ENCODE results near the gene RHEX. TPM values are rescaled to one million over a fixed set of nuclear protein-coding genes. Genes with fewer than 3 reads are reported as not detected.

The RHEX gene
- total RNA-seq, 1 experiment from 2014 or later = not detected

DNA sequence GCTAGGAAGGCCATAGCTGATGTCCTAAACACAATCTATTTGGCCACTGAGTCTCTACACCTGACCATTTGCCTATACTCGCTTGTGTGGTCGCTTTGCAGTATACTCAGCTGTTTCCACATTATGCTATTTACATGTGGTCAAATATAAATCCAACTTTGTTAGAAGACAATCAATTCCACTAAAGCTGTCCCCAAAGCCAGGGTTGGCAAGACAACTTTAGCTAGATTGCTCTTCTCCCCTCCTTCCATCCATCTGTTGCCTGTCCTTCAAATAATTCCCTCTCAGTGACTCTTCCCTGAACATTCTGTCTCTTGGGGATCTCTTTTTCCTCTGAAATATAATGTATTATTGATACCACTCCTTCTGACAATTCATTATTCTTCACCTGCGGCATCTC lies 34.1 kb downstream of the RHEX start (continued):
- TF ChIP-seq MLX (CRISPR knock-in tag; IDR thresholded peaks at IDR 0.05) = no peak
- no peak for TF ChIP-seq SOX15 (CRISPR knock-in tag; IDR thresholded peaks at IDR 0.05)
- no peak for TF ChIP-seq NFATC4 (CRISPR knock-in tag; IDR thresholded peaks at IDR 0.05)
- TF ChIP-seq, protein P1, sequence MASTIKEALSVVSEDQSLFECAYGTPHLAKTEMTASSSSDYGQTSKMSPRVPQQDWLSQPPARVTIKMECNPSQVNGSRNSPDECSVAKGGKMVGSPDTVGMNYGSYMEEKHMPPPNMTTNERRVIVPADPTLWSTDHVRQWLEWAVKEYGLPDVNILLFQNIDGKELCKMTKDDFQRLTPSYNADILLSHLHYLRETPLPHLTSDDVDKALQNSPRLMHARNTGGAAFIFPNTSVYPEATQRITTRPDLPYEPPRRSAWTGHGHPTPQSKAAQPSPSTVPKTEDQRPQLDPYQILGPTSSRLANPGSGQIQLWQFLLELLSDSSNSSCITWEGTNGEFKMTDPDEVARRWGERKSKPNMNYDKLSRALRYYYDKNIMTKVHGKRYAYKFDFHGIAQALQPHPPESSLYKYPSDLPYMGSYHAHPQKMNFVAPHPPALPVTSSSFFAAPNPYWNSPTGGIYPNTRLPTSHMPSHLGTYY (CRISPR knock-in tag; IDR thresholded peaks at IDR 0.05) = no peak
- TF ChIP-seq MYBL2 (CRISPR knock-in tag; IDR thresholded peaks at IDR 0.05) = no peak

DNA sequence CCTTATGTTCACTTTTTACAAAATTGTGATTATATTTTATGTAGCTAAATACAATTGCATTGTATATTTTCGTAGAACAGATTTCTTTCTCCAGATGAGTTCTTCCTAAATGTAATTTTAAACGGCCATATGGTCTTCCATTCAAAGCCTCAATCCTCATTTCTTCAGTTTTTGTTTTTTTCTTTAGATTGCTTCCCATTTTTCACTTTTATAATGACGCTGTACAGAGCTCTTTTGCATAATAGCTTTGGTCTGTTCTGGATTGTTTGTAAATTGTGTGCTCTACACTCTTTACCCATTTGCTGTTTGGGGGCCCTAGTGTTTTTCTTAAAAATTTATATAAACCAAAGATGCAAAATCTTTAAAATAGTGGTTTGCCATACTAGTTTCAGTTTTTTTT lies 36.4 kb downstream of the RHEX start:
- CTCF ChIA-PET = interaction anchor here (1.4 kb wide), 1 partner anchor 105 kb away, joined by 4 read pairs; no protein-coding TSS in a partner anchor
- H3K4me3 Mint-ChIP-seq = no peak overlapping the region

More for the DNA sequence above, 36.4 kb downstream of the RHEX start:
- Mint-ChIP-seq H3K36me3 (no peaks in the 10 kb centered on the region), H3K4me1 (no peaks in the 10 kb centered on the region), H3K9me3 (no peaks in the 10 kb centered on the region), H3K27me3 (ENCODE audit: low read depth) (no peaks in the 10 kb centered on the region), H3K27ac (no peak overlapping the region)
- no peak for TF ChIP-seq USF2 (CRISPR knock-in tag; IDR thresholded peaks at IDR 0.05)
- no peak for TF ChIP-seq CREM (CRISPR knock-in tag; IDR thresholded peaks at IDR 0.05)
- TF ChIP-seq, protein P2, sequence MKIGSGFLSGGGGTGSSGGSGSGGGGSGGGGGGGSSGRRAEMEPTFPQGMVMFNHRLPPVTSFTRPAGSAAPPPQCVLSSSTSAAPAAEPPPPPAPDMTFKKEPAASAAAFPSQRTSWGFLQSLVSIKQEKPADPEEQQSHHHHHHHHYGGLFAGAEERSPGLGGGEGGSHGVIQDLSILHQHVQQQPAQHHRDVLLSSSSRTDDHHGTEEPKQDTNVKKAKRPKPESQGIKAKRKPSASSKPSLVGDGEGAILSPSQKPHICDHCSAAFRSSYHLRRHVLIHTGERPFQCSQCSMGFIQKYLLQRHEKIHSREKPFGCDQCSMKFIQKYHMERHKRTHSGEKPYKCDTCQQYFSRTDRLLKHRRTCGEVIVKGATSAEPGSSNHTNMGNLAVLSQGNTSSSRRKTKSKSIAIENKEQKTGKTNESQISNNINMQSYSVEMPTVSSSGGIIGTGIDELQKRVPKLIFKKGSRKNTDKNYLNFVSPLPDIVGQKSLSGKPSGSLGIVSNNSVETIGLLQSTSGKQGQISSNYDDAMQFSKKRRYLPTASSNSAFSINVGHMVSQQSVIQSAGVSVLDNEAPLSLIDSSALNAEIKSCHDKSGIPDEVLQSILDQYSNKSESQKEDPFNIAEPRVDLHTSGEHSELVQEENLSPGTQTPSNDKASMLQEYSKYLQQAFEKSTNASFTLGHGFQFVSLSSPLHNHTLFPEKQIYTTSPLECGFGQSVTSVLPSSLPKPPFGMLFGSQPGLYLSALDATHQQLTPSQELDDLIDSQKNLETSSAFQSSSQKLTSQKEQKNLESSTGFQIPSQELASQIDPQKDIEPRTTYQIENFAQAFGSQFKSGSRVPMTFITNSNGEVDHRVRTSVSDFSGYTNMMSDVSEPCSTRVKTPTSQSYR (CRISPR knock-in tag; IDR thresholded peaks at IDR 0.05) = no peak
- no peak for TF ChIP-seq FOXK1 (CRISPR knock-in tag; IDR thresholded peaks at IDR 0.05)
- no peak for TF ChIP-seq TCF7 (CRISPR knock-in tag; IDR thresholded peaks at IDR 0.05; ENCODE audit: low read depth)
- no peak for TF ChIP-seq GRHL2 (CRISPR knock-in tag; IDR thresholded peaks at IDR 0.05; ENCODE audit: insufficient replicate concordance, severe bottlenecking)
- no peak for TF ChIP-seq ZNF317 (CRISPR knock-in tag; IDR thresholded peaks at IDR 0.05; ENCODE audit: borderline replicate concordance, low read depth)
- TF ChIP-seq, protein P3, sequence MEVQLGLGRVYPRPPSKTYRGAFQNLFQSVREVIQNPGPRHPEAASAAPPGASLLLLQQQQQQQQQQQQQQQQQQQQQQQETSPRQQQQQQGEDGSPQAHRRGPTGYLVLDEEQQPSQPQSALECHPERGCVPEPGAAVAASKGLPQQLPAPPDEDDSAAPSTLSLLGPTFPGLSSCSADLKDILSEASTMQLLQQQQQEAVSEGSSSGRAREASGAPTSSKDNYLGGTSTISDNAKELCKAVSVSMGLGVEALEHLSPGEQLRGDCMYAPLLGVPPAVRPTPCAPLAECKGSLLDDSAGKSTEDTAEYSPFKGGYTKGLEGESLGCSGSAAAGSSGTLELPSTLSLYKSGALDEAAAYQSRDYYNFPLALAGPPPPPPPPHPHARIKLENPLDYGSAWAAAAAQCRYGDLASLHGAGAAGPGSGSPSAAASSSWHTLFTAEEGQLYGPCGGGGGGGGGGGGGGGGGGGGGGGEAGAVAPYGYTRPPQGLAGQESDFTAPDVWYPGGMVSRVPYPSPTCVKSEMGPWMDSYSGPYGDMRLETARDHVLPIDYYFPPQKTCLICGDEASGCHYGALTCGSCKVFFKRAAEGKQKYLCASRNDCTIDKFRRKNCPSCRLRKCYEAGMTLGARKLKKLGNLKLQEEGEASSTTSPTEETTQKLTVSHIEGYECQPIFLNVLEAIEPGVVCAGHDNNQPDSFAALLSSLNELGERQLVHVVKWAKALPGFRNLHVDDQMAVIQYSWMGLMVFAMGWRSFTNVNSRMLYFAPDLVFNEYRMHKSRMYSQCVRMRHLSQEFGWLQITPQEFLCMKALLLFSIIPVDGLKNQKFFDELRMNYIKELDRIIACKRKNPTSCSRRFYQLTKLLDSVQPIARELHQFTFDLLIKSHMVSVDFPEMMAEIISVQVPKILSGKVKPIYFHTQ (CRISPR knock-in tag; IDR thresholded peaks at IDR 0.05) = no peak
- TF ChIP-seq FOXP1 (CRISPR knock-in tag; IDR thresholded peaks at IDR 0.05; ENCODE audit: borderline replicate concordance) = no peak
- TF ChIP-seq NFATC4 (CRISPR knock-in tag; IDR thresholded peaks at IDR 0.05) = no peak
- TF ChIP-seq, protein P4, sequence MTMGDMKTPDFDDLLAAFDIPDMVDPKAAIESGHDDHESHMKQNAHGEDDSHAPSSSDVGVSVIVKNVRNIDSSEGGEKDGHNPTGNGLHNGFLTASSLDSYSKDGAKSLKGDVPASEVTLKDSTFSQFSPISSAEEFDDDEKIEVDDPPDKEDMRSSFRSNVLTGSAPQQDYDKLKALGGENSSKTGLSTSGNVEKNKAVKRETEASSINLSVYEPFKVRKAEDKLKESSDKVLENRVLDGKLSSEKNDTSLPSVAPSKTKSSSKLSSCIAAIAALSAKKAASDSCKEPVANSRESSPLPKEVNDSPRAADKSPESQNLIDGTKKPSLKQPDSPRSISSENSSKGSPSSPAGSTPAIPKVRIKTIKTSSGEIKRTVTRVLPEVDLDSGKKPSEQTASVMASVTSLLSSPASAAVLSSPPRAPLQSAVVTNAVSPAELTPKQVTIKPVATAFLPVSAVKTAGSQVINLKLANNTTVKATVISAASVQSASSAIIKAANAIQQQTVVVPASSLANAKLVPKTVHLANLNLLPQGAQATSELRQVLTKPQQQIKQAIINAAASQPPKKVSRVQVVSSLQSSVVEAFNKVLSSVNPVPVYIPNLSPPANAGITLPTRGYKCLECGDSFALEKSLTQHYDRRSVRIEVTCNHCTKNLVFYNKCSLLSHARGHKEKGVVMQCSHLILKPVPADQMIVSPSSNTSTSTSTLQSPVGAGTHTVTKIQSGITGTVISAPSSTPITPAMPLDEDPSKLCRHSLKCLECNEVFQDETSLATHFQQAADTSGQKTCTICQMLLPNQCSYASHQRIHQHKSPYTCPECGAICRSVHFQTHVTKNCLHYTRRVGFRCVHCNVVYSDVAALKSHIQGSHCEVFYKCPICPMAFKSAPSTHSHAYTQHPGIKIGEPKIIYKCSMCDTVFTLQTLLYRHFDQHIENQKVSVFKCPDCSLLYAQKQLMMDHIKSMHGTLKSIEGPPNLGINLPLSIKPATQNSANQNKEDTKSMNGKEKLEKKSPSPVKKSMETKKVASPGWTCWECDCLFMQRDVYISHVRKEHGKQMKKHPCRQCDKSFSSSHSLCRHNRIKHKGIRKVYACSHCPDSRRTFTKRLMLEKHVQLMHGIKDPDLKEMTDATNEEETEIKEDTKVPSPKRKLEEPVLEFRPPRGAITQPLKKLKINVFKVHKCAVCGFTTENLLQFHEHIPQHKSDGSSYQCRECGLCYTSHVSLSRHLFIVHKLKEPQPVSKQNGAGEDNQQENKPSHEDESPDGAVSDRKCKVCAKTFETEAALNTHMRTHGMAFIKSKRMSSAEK (CRISPR knock-in tag; IDR thresholded peaks at IDR 0.05; ENCODE audit: borderline replicate concordance) = no peak
- TF ChIP-seq, protein P5, sequence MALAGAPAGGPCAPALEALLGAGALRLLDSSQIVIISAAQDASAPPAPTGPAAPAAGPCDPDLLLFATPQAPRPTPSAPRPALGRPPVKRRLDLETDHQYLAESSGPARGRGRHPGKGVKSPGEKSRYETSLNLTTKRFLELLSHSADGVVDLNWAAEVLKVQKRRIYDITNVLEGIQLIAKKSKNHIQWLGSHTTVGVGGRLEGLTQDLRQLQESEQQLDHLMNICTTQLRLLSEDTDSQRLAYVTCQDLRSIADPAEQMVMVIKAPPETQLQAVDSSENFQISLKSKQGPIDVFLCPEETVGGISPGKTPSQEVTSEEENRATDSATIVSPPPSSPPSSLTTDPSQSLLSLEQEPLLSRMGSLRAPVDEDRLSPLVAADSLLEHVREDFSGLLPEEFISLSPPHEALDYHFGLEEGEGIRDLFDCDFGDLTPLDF (CRISPR knock-in tag; IDR thresholded peaks at IDR 0.05) = no peak
- no peak for TF ChIP-seq NR1H2 (CRISPR knock-in tag; IDR thresholded peaks at IDR 0.05)
- TF ChIP-seq SMAD4 (CRISPR knock-in tag; IDR thresholded peaks at IDR 0.05) = no peak
- no peak for TF ChIP-seq E2F5 (CRISPR knock-in tag; IDR thresholded peaks at IDR 0.05)
- TF ChIP-seq, protein P6, sequence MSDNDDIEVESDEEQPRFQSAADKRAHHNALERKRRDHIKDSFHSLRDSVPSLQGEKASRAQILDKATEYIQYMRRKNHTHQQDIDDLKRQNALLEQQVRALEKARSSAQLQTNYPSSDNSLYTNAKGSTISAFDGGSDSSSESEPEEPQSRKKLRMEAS (CRISPR knock-in tag; IDR thresholded peaks at IDR 0.05) = no peak
- TF ChIP-seq ZNF423 (CRISPR knock-in tag; IDR thresholded peaks at IDR 0.05) = no peak
- no peak for ATAC-seq
- DNase-seq (ENCODE audit: low spot score) = no peak
- POLR2A ChIA-PET = no interaction called here

Data from WTC11 (cell line).